A549 (cell line): ENCODE results near the gene PACSIN1. TPM values are rescaled to one million over a fixed set of nuclear protein-coding genes. Genes with fewer than 3 reads are reported as not detected.
A peak's percentile ranks its signal among the peaks of the same experiment; 100 is the strongest.

Source experiments
- ATAC-seq, 2 experiments: fragments of 200-7000 bp in 1 of 2; fragments of >200 bp in 1 of 2; cut with Nextera tagmentation in 1 of 2; cut with Tn5 transposase in 1 of 2; 3 replicates each; pipeline versions ENCODE4 v1.8.0 to v1.9.1; 2018 to 2020; ENCODE audit warnings: mild to moderate bottlenecking in 1 of 2, moderate library complexity in 1 of 2
- CTCF ChIA-PET: fragments of 300-600 bp; sonication (Branson Sonifier 250); formaldehyde crosslinking; extraction: SDS; loops from one replicate; lab custom pipeline; 2021; ENCODE audit warnings: antibody characterized with exemption, inconsistent platforms; lab: Yijun Ruan, JAX
- POLR2A ChIA-PET: fragments of 350-600 bp; formaldehyde crosslinking; extraction: SDS; loops from one replicate; lab custom pipeline; 2021; ENCODE audit warnings: antibody characterized with exemption, inconsistent platforms; lab: Yijun Ruan, JAX
- DNase-seq, 2 experiments: peaks; one replicate each; pipeline versions ENCODE4 v3.0.0 to v3.0.0-alpha.2; 2011 to 2016; ENCODE audit warnings: low read depth in 1 of 2, low spot score in 1 of 2
- FAIRE-seq: peaks from 2 replicates; lab custom pipeline; 2011; peaks lifted over from hg19 to GRCh38; lab: Jason Lieb, UNC
- H3K27ac ChIP-seq, 2 experiments: fragments of >200 bp; sonication (Bioruptor Twin); formaldehyde crosslinking; 3 replicates each; pipeline ENCODE4 v1.5.1; 2016 to 2017
- H3K4me1 ChIP-seq: fragments of >200 bp; sonication (Bioruptor Twin); formaldehyde crosslinking; 3 replicates; pipeline ENCODE4 v1.6.1; 2016
- H3K4me2 ChIP-seq: fragments of >200 bp; sonication (Bioruptor Twin); formaldehyde crosslinking; 3 replicates; pipeline ENCODE4 v1.6.1; 2016
- H3K4me3 ChIP-seq: fragments of >200 bp; sonication (Bioruptor Twin); formaldehyde crosslinking; 3 replicates; pipeline ENCODE4 v1.5.1; 2016
- H3K9me3 ChIP-seq: fragments of >200 bp; sonication (Bioruptor Twin); formaldehyde crosslinking; 3 replicates; pipeline ENCODE4 v1.6.1; 2016
- BHLHE40 ChIP-seq: IDR thresholded peaks from 2 replicates; pipeline ENCODE4 v1.6.1; 2012; ENCODE audit warnings: low read depth, low read length, inconsistent platforms
- CHD2 ChIP-seq: fragments of 150-350 bp; IDR thresholded peaks from 2 replicates; pipeline ENCODE4 v1.6.1; 2014; ENCODE audit warnings: low read length; ENCODE audit not compliant: partially characterized antibody
- CHD4 ChIP-seq: fragments of 200-600 bp; sonication (generic); IDR thresholded peaks from 2 replicates; pipeline ENCODE4 v1.6.1; 2016; ENCODE audit warnings: antibody characterized with exemption, mild to moderate bottlenecking, borderline replicate concordance
- EHF ChIP-seq: fragments of 250-450 bp; sonication (Bioruptor Pico); IDR thresholded peaks from 2 replicates; pipeline ENCODE4 v1.5.0; 2020; ENCODE audit warnings: mild to moderate bottlenecking
- EHMT2 ChIP-seq: fragments of 200-600 bp; sonication (generic); IDR thresholded peaks from 2 replicates; pipeline ENCODE4 v1.6.1; 2016; ENCODE audit warnings: antibody characterized with exemption, low read depth, mild to moderate bottlenecking, moderate library complexity
- EP300 ChIP-seq, 2 experiments: fragments of >200 bp; sonication (Bioruptor Twin); formaldehyde crosslinking; IDR thresholded peaks; 2 replicates in 1 of 2; 3 replicates in 1 of 2; pipeline ENCODE4 v1.6.1; 2016 to 2017
- ESRRA ChIP-seq: fragments of 150-350 bp; IDR thresholded peaks from 2 replicates; pipeline ENCODE4 v1.6.1; 2014; ENCODE audit warnings: mild to moderate bottlenecking, low read length, borderline replicate concordance
- FOSB ChIP-seq: fragments of 250-450 bp; sonication (Bioruptor Pico); IDR thresholded peaks from 2 replicates; pipeline ENCODE4 v1.5.0; 2020; ENCODE audit warnings: mild to moderate bottlenecking, moderate library complexity
- HDAC2 ChIP-seq: fragments of 200-600 bp; sonication (generic); IDR thresholded peaks from 2 replicates; pipeline ENCODE4 v1.6.1; 2016
- HMGXB4 ChIP-seq: fragments of 250-450 bp; sonication (Bioruptor Pico); IDR thresholded peaks from 2 replicates; pipeline ENCODE4 v1.5.0; 2021; ENCODE audit warnings: mild to moderate bottlenecking, moderate library complexity, borderline replicate concordance
- HOXA7 ChIP-seq: fragments of 250-450 bp; sonication (Bioruptor Pico); IDR thresholded peaks from 2 replicates; pipeline ENCODE4 v1.5.0; 2020; ENCODE audit warnings: mild to moderate bottlenecking, moderate library complexity
- JUN ChIP-seq, 2 experiments: fragments of >200 bp; sonication (Bioruptor Twin); formaldehyde crosslinking; IDR thresholded peaks; 2 replicates in 1 of 2; 3 replicates in 1 of 2; pipeline ENCODE4 v1.6.1; 2016 to 2017
- KDM1A ChIP-seq: fragments of 200-600 bp; sonication (generic); IDR thresholded peaks from 2 replicates; pipeline ENCODE4 v1.6.1; 2016; ENCODE audit warnings: low read depth, mild to moderate bottlenecking
- KDM5A ChIP-seq: fragments of 200-600 bp; sonication (generic); IDR thresholded peaks from 2 replicates; pipeline ENCODE4 v1.6.1; 2016; ENCODE audit warnings: antibody characterized with exemption, mild to moderate bottlenecking
- MAFK ChIP-seq: fragments of 450-650 bp; IDR thresholded peaks from 2 replicates; pipeline ENCODE4 v1.6.1; 2014; ENCODE audit not compliant: partially characterized antibody
- NFE2L2 ChIP-seq: fragments of 150-350 bp; conservative IDR thresholded peaks from 2 replicates; pipeline ENCODE4 v1.6.1; 2014; ENCODE audit warnings: low read length
- NR3C1 ChIP-seq: fragments of >200 bp; sonication (Bioruptor Twin); formaldehyde crosslinking; IDR thresholded peaks from 3 replicates; pipeline ENCODE4 v1.6.1; 2017
- PHF8 ChIP-seq: fragments of 200-600 bp; sonication (generic); IDR thresholded peaks from 2 replicates; pipeline ENCODE4 v1.6.1; 2016; ENCODE audit warnings: low read depth, mild to moderate bottlenecking, antibody characterized with exemption, moderate library complexity, borderline replicate concordance
- RAD21 ChIP-seq, 2 experiments: fragments of >200 bp in 1 of 2; sonication (Bioruptor Twin) in 1 of 2; formaldehyde crosslinking in 1 of 2; IDR thresholded peaks in 1 of 2; conservative IDR thresholded peaks in 1 of 2; 2 replicates in 1 of 2; 3 replicates in 1 of 2; pipeline ENCODE4 v1.6.1; 2012 to 2018; ENCODE audit warnings: inconsistent platforms in 1 of 2
- SMC3 ChIP-seq: fragments of >200 bp; sonication (Bioruptor Twin); formaldehyde crosslinking; IDR thresholded peaks from 3 replicates; pipeline ENCODE4 v1.6.1; 2018; ENCODE audit warnings: inconsistent platforms
- SREBF2 ChIP-seq: fragments of 450-650 bp; IDR thresholded peaks from 2 replicates; pipeline ENCODE4 v1.6.1; 2014; ENCODE audit warnings: mild to moderate bottlenecking, moderate library complexity
- TP53 ChIP-seq: fragments of 250-450 bp; sonication (Bioruptor Pico); IDR thresholded peaks from 2 replicates; pipeline ENCODE4 v1.5.0; 2021; ENCODE audit warnings: mild to moderate bottlenecking, moderate library complexity
- ZC3H11A ChIP-seq: fragments of 450-650 bp; IDR thresholded peaks from 2 replicates; pipeline ENCODE4 v1.6.1; 2014; ENCODE audit warnings: antibody characterized with exemption, mild to moderate bottlenecking
- ZFP36 ChIP-seq: fragments of 450-650 bp; IDR thresholded peaks from 2 replicates; pipeline ENCODE4 v1.6.1; 2014; ENCODE audit warnings: borderline replicate concordance; ENCODE audit not compliant: partially characterized antibody
- WGBS: methylation state at CpG from one replicate; pipeline ENCODE4 v1.1.6; 2017; ENCODE audit errors: missing lambda C conversion rate; 5-methylcytosine and 5-hydroxymethylcytosine counted together
- polyA plus RNA-seq, 4 experiments: library from polyadenylated mRNA; depleted of rRNA in 3 of 4; stranded (reverse); fragments of >200 nt; fragmentation: RNase III in 1 of 4; extraction: RNeasy Plus Mini Kit Qiagen cat#74134 plus additional on column Dnase treatment in 1 of 4; gene quantifications; 2 replicates in 3 of 4; 3 replicates in 1 of 4; pipeline ENCODE4 v1.2.3, GENCODE V29; 2011 to 2017
- TF ChIP-seq, protein P1 (sequence below): fragments of 200-600 bp; sonication (generic); IDR thresholded peaks from 2 replicates; pipeline ENCODE4 v1.6.1; 2016; ENCODE audit warnings: antibody characterized with exemption, mild to moderate bottlenecking, moderate library complexity
- TF ChIP-seq, protein P2 (sequence below): fragments of 150-350 bp; IDR thresholded peaks from 2 replicates; pipeline ENCODE4 v1.6.1; 2014; ENCODE audit warnings: low read depth, mild to moderate bottlenecking, low read length
- TF ChIP-seq, protein P3 (sequence below): IDR thresholded peaks from 2 replicates; pipeline ENCODE4 v1.6.1; 2012

Gene PACSIN1
- polyA plus RNA-seq, 2 of the 4 experiments (the other 2 are of a cell fraction) = 0.14 to 0.30 TPM

DNA sequence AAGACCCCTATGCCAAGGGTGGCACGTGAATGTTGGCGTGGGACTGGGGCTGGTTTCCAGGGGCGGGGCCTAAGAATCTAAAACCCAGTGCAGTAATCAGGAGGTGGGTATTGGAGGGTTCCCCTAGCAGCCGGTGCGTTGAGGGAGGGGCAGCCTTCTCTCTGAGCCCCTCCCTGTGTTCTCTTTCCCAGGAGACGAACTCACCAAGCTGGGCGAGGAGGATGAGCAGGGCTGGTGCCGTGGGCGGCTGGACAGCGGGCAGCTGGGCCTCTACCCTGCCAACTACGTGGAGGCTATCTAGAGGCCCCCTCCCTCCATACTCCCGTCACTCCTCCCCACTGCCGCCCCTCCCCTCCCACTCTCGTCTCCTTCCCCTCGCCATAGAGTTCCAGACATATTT, 66.4 kb downstream of the PACSIN1 start:
- Histone ChIP-seq H3K27ac (no peak overlapping the region), H3K4me2 (no peak overlapping the region), H3K4me1 (peaks cover 37% of the 10 kb centered on the region), H3K4me3 (no peak overlapping the region), H3K9me3 (no peaks in the 10 kb centered on the region)
- TF ChIP-seq TP53 (CRISPR knock-in tag) (no peak), SMC3 (no peak), ZC3H11A (no peak), BHLHE40 (no peak), EHMT2 (no peak), SREBF2 (no peak), JUN (IDR thresholded peaks at IDR 0.05) (no peak), PHF8 (no peak), RAD21 (conservative IDR thresholded peaks at IDR 0.05 in 1 of 2, IDR thresholded peaks at IDR 0.05 in 1 of 2) (no peak), MAFK (no peak), KDM5A (no peak), KDM1A (no peak)
- DNase-seq = no peak
- WGBS = 89% methylated on average over 13 of the region's 15 CpGs
- FAIRE-seq = no peak
- ChIA-PET CTCF (interaction anchor here (0.6 to 2.9 kb wide), 3 partner anchors 72 to 1157 kb away, joined by 3 to 20 read pairs (median 4); no protein-coding TSS in a partner anchor), POLR2A (no interaction called here)
- ATAC-seq = no peak

- TF ChIP-seq NFE2L2 (no peak), HMGXB4 (CRISPR knock-in tag) (no peak), ESRRA (no peak), ZFP36 (no peak), EHMT2 (no peak), RAD21 (conservative IDR thresholded peaks at IDR 0.05 in 1 of 2, IDR thresholded peaks at IDR 0.05 in 1 of 2) (no peak), SREBF2 (no peak), EHF (CRISPR knock-in tag) (no peak), NR3C1 (no peak), HDAC2 (no peak), CHD4 (no peak), EP300 (IDR thresholded peaks at IDR 0.05) (no peak), CHD2 (no peak), HOXA7 (CRISPR knock-in tag) (no peak), FOSB (CRISPR knock-in tag) (no peak)
- TF ChIP-seq, protein P1, sequence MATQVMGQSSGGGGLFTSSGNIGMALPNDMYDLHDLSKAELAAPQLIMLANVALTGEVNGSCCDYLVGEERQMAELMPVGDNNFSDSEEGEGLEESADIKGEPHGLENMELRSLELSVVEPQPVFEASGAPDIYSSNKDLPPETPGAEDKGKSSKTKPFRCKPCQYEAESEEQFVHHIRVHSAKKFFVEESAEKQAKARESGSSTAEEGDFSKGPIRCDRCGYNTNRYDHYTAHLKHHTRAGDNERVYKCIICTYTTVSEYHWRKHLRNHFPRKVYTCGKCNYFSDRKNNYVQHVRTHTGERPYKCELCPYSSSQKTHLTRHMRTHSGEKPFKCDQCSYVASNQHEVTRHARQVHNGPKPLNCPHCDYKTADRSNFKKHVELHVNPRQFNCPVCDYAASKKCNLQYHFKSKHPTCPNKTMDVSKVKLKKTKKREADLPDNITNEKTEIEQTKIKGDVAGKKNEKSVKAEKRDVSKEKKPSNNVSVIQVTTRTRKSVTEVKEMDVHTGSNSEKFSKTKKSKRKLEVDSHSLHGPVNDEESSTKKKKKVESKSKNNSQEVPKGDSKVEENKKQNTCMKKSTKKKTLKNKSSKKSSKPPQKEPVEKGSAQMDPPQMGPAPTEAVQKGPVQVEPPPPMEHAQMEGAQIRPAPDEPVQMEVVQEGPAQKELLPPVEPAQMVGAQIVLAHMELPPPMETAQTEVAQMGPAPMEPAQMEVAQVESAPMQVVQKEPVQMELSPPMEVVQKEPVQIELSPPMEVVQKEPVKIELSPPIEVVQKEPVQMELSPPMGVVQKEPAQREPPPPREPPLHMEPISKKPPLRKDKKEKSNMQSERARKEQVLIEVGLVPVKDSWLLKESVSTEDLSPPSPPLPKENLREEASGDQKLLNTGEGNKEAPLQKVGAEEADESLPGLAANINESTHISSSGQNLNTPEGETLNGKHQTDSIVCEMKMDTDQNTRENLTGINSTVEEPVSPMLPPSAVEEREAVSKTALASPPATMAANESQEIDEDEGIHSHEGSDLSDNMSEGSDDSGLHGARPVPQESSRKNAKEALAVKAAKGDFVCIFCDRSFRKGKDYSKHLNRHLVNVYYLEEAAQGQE = no peak
- TF ChIP-seq, protein P2, sequence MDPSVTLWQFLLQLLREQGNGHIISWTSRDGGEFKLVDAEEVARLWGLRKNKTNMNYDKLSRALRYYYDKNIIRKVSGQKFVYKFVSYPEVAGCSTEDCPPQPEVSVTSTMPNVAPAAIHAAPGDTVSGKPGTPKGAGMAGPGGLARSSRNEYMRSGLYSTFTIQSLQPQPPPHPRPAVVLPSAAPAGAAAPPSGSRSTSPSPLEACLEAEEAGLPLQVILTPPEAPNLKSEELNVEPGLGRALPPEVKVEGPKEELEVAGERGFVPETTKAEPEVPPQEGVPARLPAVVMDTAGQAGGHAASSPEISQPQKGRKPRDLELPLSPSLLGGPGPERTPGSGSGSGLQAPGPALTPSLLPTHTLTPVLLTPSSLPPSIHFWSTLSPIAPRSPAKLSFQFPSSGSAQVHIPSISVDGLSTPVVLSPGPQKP = no peak
- TF ChIP-seq, protein P3, sequence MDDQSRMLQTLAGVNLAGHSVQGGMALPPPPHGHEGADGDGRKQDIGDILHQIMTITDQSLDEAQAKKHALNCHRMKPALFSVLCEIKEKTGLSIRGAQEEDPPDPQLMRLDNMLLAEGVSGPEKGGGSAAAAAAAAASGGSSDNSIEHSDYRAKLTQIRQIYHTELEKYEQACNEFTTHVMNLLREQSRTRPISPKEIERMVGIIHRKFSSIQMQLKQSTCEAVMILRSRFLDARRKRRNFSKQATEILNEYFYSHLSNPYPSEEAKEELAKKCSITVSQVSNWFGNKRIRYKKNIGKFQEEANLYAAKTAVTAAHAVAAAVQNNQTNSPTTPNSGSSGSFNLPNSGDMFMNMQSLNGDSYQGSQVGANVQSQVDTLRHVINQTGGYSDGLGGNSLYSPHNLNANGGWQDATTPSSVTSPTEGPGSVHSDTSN = no peak
- FAIRE-seq = no peak
- H3K9me3 ChIP-seq = no peaks in the 10 kb centered on the region
- H3K4me1 ChIP-seq = peaks cover 39% of the 10 kb centered on the region
- H3K4me3 ChIP-seq = no peak overlapping the region
- DNase-seq = no peak
- ChIA-PET CTCF (interaction anchor here (1.1 to 2.2 kb wide), 2 partner anchors 13 to 76 kb away, joined by 3 to 5 read pairs; no protein-coding TSS in a partner anchor), POLR2A (no interaction called here)
- ATAC-seq = no peak
- WGBS = no CpG with 5 or more reads among the region's 6 CpGs
- H3K27ac ChIP-seq = peak overlapping the region in 1 of 2 experiments; percentile 31; a peak in 1 of 6 replicates
- H3K4me2 ChIP-seq = no peak overlapping the region
Observed at GRCh38 chr6:34534146-34534545, 68.3 kb downstream of the PACSIN1 start.
